Measurements from ENCODE around the gene DISC1.

Gene DISC1

DNA sequence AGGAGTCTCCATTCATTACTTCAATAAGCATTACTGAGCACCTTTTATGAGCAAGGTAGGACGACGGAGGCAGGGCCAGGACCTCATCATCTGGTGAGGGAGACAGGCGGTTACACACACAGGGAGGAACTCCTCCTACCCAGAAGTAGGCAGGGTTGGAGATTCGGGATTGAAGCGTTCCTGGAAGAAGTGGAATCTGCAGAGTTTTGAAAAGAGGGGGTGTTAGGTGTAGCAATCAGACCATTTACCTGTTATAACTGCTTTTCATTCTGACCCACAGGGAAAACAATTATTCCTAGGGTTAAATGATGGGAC is 392.4 kb downstream of the DISC1 start:
- no peak for ATAC-seq
- TF ChIP-seq, protein P1, sequence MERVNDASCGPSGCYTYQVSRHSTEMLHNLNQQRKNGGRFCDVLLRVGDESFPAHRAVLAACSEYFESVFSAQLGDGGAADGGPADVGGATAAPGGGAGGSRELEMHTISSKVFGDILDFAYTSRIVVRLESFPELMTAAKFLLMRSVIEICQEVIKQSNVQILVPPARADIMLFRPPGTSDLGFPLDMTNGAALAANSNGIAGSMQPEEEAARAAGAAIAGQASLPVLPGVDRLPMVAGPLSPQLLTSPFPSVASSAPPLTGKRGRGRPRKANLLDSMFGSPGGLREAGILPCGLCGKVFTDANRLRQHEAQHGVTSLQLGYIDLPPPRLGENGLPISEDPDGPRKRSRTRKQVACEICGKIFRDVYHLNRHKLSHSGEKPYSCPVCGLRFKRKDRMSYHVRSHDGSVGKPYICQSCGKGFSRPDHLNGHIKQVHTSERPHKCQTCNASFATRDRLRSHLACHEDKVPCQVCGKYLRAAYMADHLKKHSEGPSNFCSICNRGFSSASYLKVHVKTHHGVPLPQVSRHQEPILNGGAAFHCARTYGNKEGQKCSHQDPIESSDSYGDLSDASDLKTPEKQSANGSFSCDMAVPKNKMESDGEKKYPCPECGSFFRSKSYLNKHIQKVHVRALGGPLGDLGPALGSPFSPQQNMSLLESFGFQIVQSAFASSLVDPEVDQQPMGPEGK (CRISPR knock-in tag; IDR thresholded peaks at IDR 0.05; ENCODE audit: borderline replicate concordance): no peak
- TF ChIP-seq RARB (CRISPR knock-in tag; IDR thresholded peaks at IDR 0.05) (no peak), ZFP3 (CRISPR knock-in tag; IDR thresholded peaks at IDR 0.05) (no peak), ZNF565 (CRISPR knock-in tag; conservative IDR thresholded peaks at IDR 0.05; ENCODE audit: low read depth) (no peak), OSR1 (CRISPR knock-in tag; IDR thresholded peaks at IDR 0.05) (no peak), TCF4 (CRISPR knock-in tag; IDR thresholded peaks at IDR 0.05; ENCODE audit: borderline replicate concordance) (no peak), ZFP30 (CRISPR knock-in tag; IDR thresholded peaks at IDR 0.05) (no peak), SNAI2 (CRISPR knock-in tag; IDR thresholded peaks at IDR 0.05) (no peak), GLIS3 (CRISPR knock-in tag; IDR thresholded peaks at IDR 0.05) (no peak), ARNTL (CRISPR knock-in tag; IDR thresholded peaks at IDR 0.05; ENCODE audit: borderline replicate concordance, low read depth) (no peak), ZNF8 (CRISPR knock-in tag; IDR thresholded peaks at IDR 0.05) (no peak), PPARA (CRISPR knock-in tag; IDR thresholded peaks at IDR 0.05; ENCODE audit: borderline replicate concordance) (no peak), BACH2 (CRISPR knock-in tag; IDR thresholded peaks at IDR 0.05; ENCODE audit: borderline replicate concordance) (no peak)
- TF ChIP-seq, protein P2, sequence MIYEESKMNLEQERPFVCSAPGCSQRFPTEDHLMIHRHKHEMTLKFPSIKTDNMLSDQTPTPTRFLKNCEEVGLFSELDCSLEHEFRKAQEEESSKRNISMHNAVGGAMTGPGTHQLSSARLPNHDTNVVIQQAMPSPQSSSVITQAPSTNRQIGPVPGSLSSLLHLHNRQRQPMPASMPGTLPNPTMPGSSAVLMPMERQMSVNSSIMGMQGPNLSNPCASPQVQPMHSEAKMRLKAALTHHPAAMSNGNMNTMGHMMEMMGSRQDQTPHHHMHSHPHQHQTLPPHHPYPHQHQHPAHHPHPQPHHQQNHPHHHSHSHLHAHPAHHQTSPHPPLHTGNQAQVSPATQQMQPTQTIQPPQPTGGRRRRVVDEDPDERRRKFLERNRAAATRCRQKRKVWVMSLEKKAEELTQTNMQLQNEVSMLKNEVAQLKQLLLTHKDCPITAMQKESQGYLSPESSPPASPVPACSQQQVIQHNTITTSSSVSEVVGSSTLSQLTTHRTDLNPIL (CRISPR knock-in tag; IDR thresholded peaks at IDR 0.05; ENCODE audit: low read depth): no peak
- TF ChIP-seq, protein P3, sequence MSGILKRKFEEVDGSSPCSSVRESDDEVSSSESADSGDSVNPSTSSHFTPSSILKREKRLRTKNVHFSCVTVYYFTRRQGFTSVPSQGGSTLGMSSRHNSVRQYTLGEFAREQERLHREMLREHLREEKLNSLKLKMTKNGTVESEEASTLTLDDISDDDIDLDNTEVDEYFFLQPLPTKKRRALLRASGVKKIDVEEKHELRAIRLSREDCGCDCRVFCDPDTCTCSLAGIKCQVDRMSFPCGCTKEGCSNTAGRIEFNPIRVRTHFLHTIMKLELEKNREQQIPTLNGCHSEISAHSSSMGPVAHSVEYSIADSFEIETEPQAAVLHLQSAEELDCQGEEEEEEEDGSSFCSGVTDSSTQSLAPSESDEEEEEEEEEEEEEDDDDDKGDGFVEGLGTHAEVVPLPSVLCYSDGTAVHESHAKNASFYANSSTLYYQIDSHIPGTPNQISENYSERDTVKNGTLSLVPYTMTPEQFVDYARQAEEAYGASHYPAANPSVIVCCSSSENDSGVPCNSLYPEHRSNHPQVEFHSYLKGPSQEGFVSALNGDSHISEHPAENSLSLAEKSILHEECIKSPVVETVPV (CRISPR knock-in tag; IDR thresholded peaks at IDR 0.05): no peak
- TF ChIP-seq, protein P4, sequence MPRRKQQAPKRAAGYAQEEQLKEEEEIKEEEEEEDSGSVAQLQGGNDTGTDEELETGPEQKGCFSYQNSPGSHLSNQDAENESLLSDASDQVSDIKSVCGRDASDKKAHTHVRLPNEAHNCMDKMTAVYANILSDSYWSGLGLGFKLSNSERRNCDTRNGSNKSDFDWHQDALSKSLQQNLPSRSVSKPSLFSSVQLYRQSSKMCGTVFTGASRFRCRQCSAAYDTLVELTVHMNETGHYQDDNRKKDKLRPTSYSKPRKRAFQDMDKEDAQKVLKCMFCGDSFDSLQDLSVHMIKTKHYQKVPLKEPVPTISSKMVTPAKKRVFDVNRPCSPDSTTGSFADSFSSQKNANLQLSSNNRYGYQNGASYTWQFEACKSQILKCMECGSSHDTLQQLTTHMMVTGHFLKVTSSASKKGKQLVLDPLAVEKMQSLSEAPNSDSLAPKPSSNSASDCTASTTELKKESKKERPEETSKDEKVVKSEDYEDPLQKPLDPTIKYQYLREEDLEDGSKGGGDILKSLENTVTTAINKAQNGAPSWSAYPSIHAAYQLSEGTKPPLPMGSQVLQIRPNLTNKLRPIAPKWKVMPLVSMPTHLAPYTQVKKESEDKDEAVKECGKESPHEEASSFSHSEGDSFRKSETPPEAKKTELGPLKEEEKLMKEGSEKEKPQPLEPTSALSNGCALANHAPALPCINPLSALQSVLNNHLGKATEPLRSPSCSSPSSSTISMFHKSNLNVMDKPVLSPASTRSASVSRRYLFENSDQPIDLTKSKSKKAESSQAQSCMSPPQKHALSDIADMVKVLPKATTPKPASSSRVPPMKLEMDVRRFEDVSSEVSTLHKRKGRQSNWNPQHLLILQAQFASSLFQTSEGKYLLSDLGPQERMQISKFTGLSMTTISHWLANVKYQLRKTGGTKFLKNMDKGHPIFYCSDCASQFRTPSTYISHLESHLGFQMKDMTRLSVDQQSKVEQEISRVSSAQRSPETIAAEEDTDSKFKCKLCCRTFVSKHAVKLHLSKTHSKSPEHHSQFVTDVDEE (CRISPR knock-in tag; IDR thresholded peaks at IDR 0.05): no peak

DNA sequence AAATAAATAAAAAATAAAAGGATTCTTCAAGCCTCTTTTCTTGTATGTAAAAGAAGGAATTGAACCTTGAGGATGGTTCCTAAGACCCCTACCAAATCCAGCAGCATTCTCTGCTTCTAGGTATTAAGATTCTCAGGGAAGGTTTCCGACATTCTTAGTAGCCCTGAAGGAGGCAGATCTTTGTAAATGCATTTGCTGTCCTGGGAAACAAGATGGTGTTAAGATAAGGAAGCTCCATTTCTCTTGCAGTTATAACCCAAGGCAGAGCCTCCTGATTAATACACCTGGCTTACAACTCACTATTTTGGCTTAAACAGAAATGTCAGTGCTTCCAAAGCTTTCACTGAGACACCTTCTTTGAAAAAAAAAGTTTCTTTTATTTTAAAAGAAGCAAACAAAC is 393.8 kb downstream of the DISC1 start:
- no peak for ATAC-seq

DNA sequence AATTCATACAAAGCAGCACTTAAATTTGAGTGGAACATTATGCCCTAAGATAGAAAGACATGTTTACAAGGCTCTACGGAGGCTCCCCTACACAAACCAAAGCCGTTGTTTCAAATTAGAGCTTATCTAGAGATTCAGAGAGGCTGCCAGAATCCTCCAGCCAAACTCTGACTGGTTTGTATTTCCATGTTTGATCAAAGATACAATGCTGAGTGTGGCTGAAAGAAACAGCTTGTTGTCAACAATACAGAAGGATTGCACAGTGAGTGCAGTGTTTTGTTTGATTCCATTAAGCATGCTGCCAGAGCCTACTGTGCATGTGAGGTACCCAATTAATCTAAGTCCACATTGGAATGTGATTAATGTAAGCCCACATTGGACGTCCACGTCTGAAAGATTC is 402.7 kb downstream of the DISC1 start:
- TF ChIP-seq, protein P4 (CRISPR knock-in tag; IDR thresholded peaks at IDR 0.05): no peak
- no peak for TF ChIP-seq CSDC2 (CRISPR knock-in tag; IDR thresholded peaks at IDR 0.05)
- no peak for TF ChIP-seq SNAI2 (CRISPR knock-in tag; IDR thresholded peaks at IDR 0.05)
- TF ChIP-seq ISL1 (CRISPR knock-in tag; IDR thresholded peaks at IDR 0.05): no peak
- no peak for ATAC-seq

More for the DNA sequence above, 393.8 kb downstream of the DISC1 start:
- TF ChIP-seq ZNF70 (CRISPR knock-in tag; IDR thresholded peaks at IDR 0.05) (no peak), OSR1 (CRISPR knock-in tag; IDR thresholded peaks at IDR 0.05) (no peak), RARB (CRISPR knock-in tag; IDR thresholded peaks at IDR 0.05) (no peak), ZFP3 (CRISPR knock-in tag; IDR thresholded peaks at IDR 0.05) (no peak), TCF4 (CRISPR knock-in tag; IDR thresholded peaks at IDR 0.05; ENCODE audit: borderline replicate concordance) (no peak)
- TF ChIP-seq, protein P5, sequence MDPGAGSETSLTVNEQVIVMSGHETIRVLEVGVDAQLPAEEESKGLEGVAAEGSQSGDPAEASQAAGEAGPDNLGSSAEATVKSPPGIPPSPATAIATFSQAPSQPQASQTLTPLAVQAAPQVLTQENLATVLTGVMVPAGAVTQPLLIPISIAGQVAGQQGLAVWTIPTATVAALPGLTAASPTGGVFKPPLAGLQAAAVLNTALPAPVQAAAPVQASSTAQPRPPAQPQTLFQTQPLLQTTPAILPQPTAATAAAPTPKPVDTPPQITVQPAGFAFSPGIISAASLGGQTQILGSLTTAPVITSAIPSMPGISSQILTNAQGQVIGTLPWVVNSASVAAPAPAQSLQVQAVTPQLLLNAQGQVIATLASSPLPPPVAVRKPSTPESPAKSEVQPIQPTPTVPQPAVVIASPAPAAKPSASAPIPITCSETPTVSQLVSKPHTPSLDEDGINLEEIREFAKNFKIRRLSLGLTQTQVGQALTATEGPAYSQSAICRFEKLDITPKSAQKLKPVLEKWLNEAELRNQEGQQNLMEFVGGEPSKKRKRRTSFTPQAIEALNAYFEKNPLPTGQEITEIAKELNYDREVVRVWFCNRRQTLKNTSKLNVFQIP (CRISPR knock-in tag; IDR thresholded peaks at IDR 0.05; ENCODE audit: borderline replicate concordance, low read depth): no peak
